ENCODE data around the gene SRC. TPM values are rescaled to one million over a fixed set of nuclear protein-coding genes. Genes with fewer than 3 reads are reported as not detected.
A peak's percentile ranks its signal among the peaks of the same experiment; 100 is the strongest.

The SRC gene
- total and polyA plus RNA-seq, 7 experiments from 2014 or later, result 0.63 to 26.6 (median 2.9) TPM

GRCh38 chr20:37343994-37344355, 2.0 kb upstream of the SRC start:
- intact Hi-C loops (cut with micrococcal nuclease), result no loop called here
- Histone ChIP-seq H3K27ac (ENCODE audit: low read depth, low read length) (no peak overlapping the region), H3K4me1 (ENCODE audit: control insufficient read depth in 2 of 2, insufficient read depth in 2 of 2, low read length in 2 of 2) (peaks cover 0 to 5% of the 10 kb centered on the region in 2 donors), H3K9me3 (ENCODE audit: control insufficient read depth in 2 of 3, low read length in 3 of 3) (no peaks in the 10 kb centered on the region), H3K27me3 (ENCODE audit: control insufficient read depth in 2 of 2, insufficient read depth in 2 of 2, low read length in 2 of 2) (no peaks in the 10 kb centered on the region), H3K4me3 (ENCODE audit: low read length) (no peak overlapping the region), H3K36me3 (ENCODE audit: control insufficient read depth in 2 of 3, insufficient read depth in 3 of 3, low read length in 3 of 3) (no peaks in the 10 kb centered on the region)
- ATAC-seq (no peak), DNase-seq (no peak)
- CTCF ChIA-PET, result no interaction called here
- H3K27ac Mint-ChIP-seq, result peak overlapping the region in 1 of 9 donors; percentile 28
- peaks cover 0 to 26% (median 13%) of the 10 kb centered on the region in 7 donors for H3K4me1 Mint-ChIP-seq
- POLR2A ChIA-PET, result no interaction called here
- peak overlapping the region in 8 of 10 donors; percentile 18 to 80 (median 56) for H3K4me3 Mint-ChIP-seq
- H3K27me3 Mint-ChIP-seq, result peaks cover 0 to 1% (median 0%) of the 10 kb centered on the region in 5 donors
- H3K36me3 Mint-ChIP-seq, result no peaks in the 10 kb centered on the region
- H3K9me3 Mint-ChIP-seq, result no peaks in the 10 kb centered on the region

- ChIA-PET CTCF (no interaction called here), POLR2A (no interaction called here)
- Histone ChIP-seq H3K36me3 (ENCODE audit: control insufficient read depth in 2 of 3, insufficient read depth in 3 of 3, low read length in 3 of 3) (no peaks in the 10 kb centered on the region), H3K4me3 (ENCODE audit: low read length) (no peak overlapping the region), H3K27me3 (ENCODE audit: control insufficient read depth in 2 of 2, insufficient read depth in 2 of 2, low read length in 2 of 2) (no peaks in the 10 kb centered on the region), H3K4me1 (ENCODE audit: control insufficient read depth in 2 of 2, insufficient read depth in 2 of 2, low read length in 2 of 2) (peaks cover 0 to 5% of the 10 kb centered on the region in 2 donors), H3K27ac (ENCODE audit: low read depth, low read length) (no peak overlapping the region), H3K9me3 (ENCODE audit: control insufficient read depth in 2 of 3, low read length in 3 of 3) (no peaks in the 10 kb centered on the region)
- Mint-ChIP-seq H3K9me3 (no peaks in the 10 kb centered on the region), H3K36me3 (no peaks in the 10 kb centered on the region), H3K4me3 (peak overlapping the region; percentile 44 to 81 (median 71)), H3K4me1 (peaks cover 0 to 25% (median 13%) of the 10 kb centered on the region in 7 donors), H3K27ac (peak overlapping the region in 2 of 9 donors; percentile 27 to 45), H3K27me3 (peaks cover 0 to 1% (median 0%) of the 10 kb centered on the region in 5 donors)
- no peak for DNase-seq
- intact Hi-C loops (cut with micrococcal nuclease), result loop anchor here in 1 of 2 donors (5.0 kb wide), 2 partner anchors 38 to 57 kb away; partner anchors contain the start of gene MANBAL
- no peak for ATAC-seq
Observed at GRCh38 chr20:37344506-37345338, 1.2 kb upstream of the SRC start.

GRCh38 chr20:37346236-37346534, 245 bp downstream of the SRC start:
- ChIA-PET POLR2A (interaction anchor here (0.6 kb wide), 1 partner anchor 123 kb away, joined by 3 read pairs; no protein-coding TSS in a partner anchor), CTCF (no interaction called here)
- Histone ChIP-seq H3K9me3 (ENCODE audit: control insufficient read depth in 2 of 3, low read length in 3 of 3) (no peaks in the 10 kb centered on the region), H3K27me3 (ENCODE audit: control insufficient read depth in 2 of 2, insufficient read depth in 2 of 2, low read length in 2 of 2) (no peaks in the 10 kb centered on the region), H3K36me3 (ENCODE audit: control insufficient read depth in 2 of 3, insufficient read depth in 3 of 3, low read length in 3 of 3) (no peaks in the 10 kb centered on the region), H3K4me3 (ENCODE audit: low read length) (no peak overlapping the region), H3K27ac (ENCODE audit: low read depth, low read length) (no peak overlapping the region), H3K4me1 (ENCODE audit: control insufficient read depth in 2 of 2, insufficient read depth in 2 of 2, low read length in 2 of 2) (peaks cover 0 to 5% of the 10 kb centered on the region in 2 donors)
- Mint-ChIP-seq H3K27ac (no peak overlapping the region), H3K4me3 (peak overlapping the region in 1 of 10 donors; percentile 80), H3K27me3 (peaks cover 0 to 1% (median 0%) of the 10 kb centered on the region in 5 donors), H3K36me3 (no peaks in the 10 kb centered on the region), H3K4me1 (peaks cover 0 to 25% (median 13%) of the 10 kb centered on the region in 7 donors), H3K9me3 (no peaks in the 10 kb centered on the region)
- no peak for ATAC-seq
- intact Hi-C loops (cut with micrococcal nuclease), result loop anchor here in 1 of 2 donors (5.0 kb wide), 2 partner anchors 36 to 59 kb away; partner anchors contain the start of gene MANBAL
- DNase-seq, result no peak

- peak overlapping the region; percentile 30 to 73 (median 52) for H3K4me3 Mint-ChIP-seq
- Histone ChIP-seq H3K4me1 (ENCODE audit: control insufficient read depth in 2 of 2, insufficient read depth in 2 of 2, low read length in 2 of 2) (peaks cover 0 to 5% of the 10 kb centered on the region in 2 donors), H3K4me3 (ENCODE audit: low read length) (no peak overlapping the region), H3K9me3 (ENCODE audit: control insufficient read depth in 2 of 3, low read length in 3 of 3) (no peaks in the 10 kb centered on the region), H3K36me3 (ENCODE audit: control insufficient read depth in 2 of 3, insufficient read depth in 3 of 3, low read length in 3 of 3) (no peaks in the 10 kb centered on the region), H3K27ac (ENCODE audit: low read depth, low read length) (no peak overlapping the region), H3K27me3 (ENCODE audit: control insufficient read depth in 2 of 2, insufficient read depth in 2 of 2, low read length in 2 of 2) (no peaks in the 10 kb centered on the region)
- POLR2A ChIA-PET, result no interaction called here
- ATAC-seq (no peak), DNase-seq (no peak)
- CTCF ChIA-PET, result no interaction called here
- no peaks in the 10 kb centered on the region for H3K36me3 Mint-ChIP-seq
- intact Hi-C loops (cut with micrococcal nuclease), result loop anchor here in 1 of 2 donors (5.0 kb wide), 2 partner anchors 36 to 59 kb away; partner anchors contain the start of gene MANBAL
- H3K27ac Mint-ChIP-seq, result peak overlapping the region in 1 of 9 donors; percentile 14
- no peaks in the 10 kb centered on the region for H3K9me3 Mint-ChIP-seq
- peaks cover 0 to 24% (median 13%) of the 10 kb centered on the region in 7 donors for H3K4me1 Mint-ChIP-seq
- H3K27me3 Mint-ChIP-seq, result peaks cover 0 to 1% (median 0%) of the 10 kb centered on the region in 5 donors
Observed at GRCh38 chr20:37346535-37347346, 801 bp downstream of the SRC start.

GRCh38 chr20:37347347-37347823, 1.4 kb downstream of the SRC start:
- ChIA-PET POLR2A (no interaction called here), CTCF (no interaction called here)
- peaks cover 0 to 24% (median 13%) of the 10 kb centered on the region in 7 donors for H3K4me1 Mint-ChIP-seq
- no peak for ATAC-seq
- H3K4me1 ChIP-seq (ENCODE audit: control insufficient read depth in 2 of 2, insufficient read depth in 2 of 2, low read length in 2 of 2), result peaks cover 0 to 5% of the 10 kb centered on the region in 2 donors
- H3K36me3 ChIP-seq (ENCODE audit: control insufficient read depth in 2 of 3, insufficient read depth in 3 of 3, low read length in 3 of 3), result no peaks in the 10 kb centered on the region
- intact Hi-C loops (cut with micrococcal nuclease), result loop anchor here in 1 of 2 donors (5.0 kb wide), 2 partner anchors 35 to 60 kb away; partner anchors contain the start of gene MANBAL
- H3K27me3 ChIP-seq (ENCODE audit: control insufficient read depth in 2 of 2, insufficient read depth in 2 of 2, low read length in 2 of 2), result no peaks in the 10 kb centered on the region
- peak overlapping the region in 1 of 9 donors; percentile 14 for H3K27ac Mint-ChIP-seq
- no peak for DNase-seq
- peak overlapping the region; percentile 30 to 73 (median 52) for H3K4me3 Mint-ChIP-seq
- H3K36me3 Mint-ChIP-seq, result no peaks in the 10 kb centered on the region
- no peaks in the 10 kb centered on the region for H3K9me3 Mint-ChIP-seq
- peaks cover 0 to 1% (median 0%) of the 10 kb centered on the region in 5 donors for H3K27me3 Mint-ChIP-seq
- no peak overlapping the region for H3K4me3 ChIP-seq (ENCODE audit: low read length)
- no peaks in the 10 kb centered on the region for H3K9me3 ChIP-seq (ENCODE audit: control insufficient read depth in 2 of 3, low read length in 3 of 3)
- H3K27ac ChIP-seq (ENCODE audit: low read depth, low read length), result no peak overlapping the region

GRCh38 chr20:37347891-37348791, 2.2 kb downstream of the SRC start:
- Mint-ChIP-seq H3K4me1 (peaks cover 0 to 22% (median 13%) of the 10 kb centered on the region in 7 donors), H3K27me3 (peaks cover 0 to 1% (median 0%) of the 10 kb centered on the region in 5 donors), H3K36me3 (no peaks in the 10 kb centered on the region), H3K27ac (peak overlapping the region in 3 of 9 donors; percentile 7 to 54 (median 31)), H3K4me3 (peak overlapping the region in 5 of 10 donors; percentile 48 to 75 (median 57)), H3K9me3 (no peaks in the 10 kb centered on the region)
- H3K36me3 ChIP-seq (ENCODE audit: control insufficient read depth in 2 of 3, insufficient read depth in 3 of 3, low read length in 3 of 3), result no peaks in the 10 kb centered on the region
- intact Hi-C loops (cut with micrococcal nuclease), result loop anchor here in 1 of 2 donors (5.0 kb wide), 2 partner anchors 34 to 61 kb away; partner anchors contain the start of gene MANBAL
- H3K9me3 ChIP-seq (ENCODE audit: control insufficient read depth in 2 of 3, low read length in 3 of 3), result no peaks in the 10 kb centered on the region
- peaks cover 0 to 5% of the 10 kb centered on the region in 2 donors for H3K4me1 ChIP-seq (ENCODE audit: control insufficient read depth in 2 of 2, insufficient read depth in 2 of 2, low read length in 2 of 2)
- DNase-seq, result no peak
- H3K27ac ChIP-seq (ENCODE audit: low read depth, low read length), result no peak overlapping the region
- ATAC-seq, result peak; percentile 14
- CTCF ChIA-PET, result no interaction called here
- POLR2A ChIA-PET, result no interaction called here
- H3K4me3 ChIP-seq (ENCODE audit: low read length), result no peak overlapping the region
- H3K27me3 ChIP-seq (ENCODE audit: control insufficient read depth in 2 of 2, insufficient read depth in 2 of 2, low read length in 2 of 2), result no peaks in the 10 kb centered on the region

Data from naive thymus-derived CD4-positive, alpha-beta T cell (primary cell).